ENCODE measurements around the gene KIT. TPM values are rescaled to one million over a fixed set of nuclear protein-coding genes. Genes with fewer than 3 reads are reported as not detected.

KIT gene
- polyA plus RNA-seq, 1 donor (not counting 4 experiments of a cell fraction or from before 2014, with no cell fraction given) = 0.01 TPM

- Histone ChIP-seq H3K79me2 (ENCODE audit: control insufficient read depth, insufficient read depth, low read length) (no peaks in the 10 kb centered on the region), H3K9me1 (ENCODE audit: control insufficient read depth, extremely low read depth, insufficient read depth, low read length) (no peaks in the 10 kb centered on the region), H3K4me2 (ENCODE audit: control insufficient read depth, extremely low read depth, insufficient read depth, low read depth, low read length) (no peak overlapping the region), H4K20me1 (ENCODE audit: control insufficient read depth, extremely low read depth, insufficient read depth, low read length) (no peaks in the 10 kb centered on the region), H3K9me3 (ENCODE audit: control insufficient read depth, low read depth, low read length) (no peaks in the 10 kb centered on the region), H3K9ac (ENCODE audit: control insufficient read depth, extremely low read depth, insufficient read depth, low read length) (no peak overlapping the region), H3K36me3 (ENCODE audit: control insufficient read depth in 2 of 2, extremely low read depth in 1 of 2, insufficient read depth in 2 of 2, low read length in 2 of 2) (no peaks in the 10 kb centered on the region), H3K4me3 (ENCODE audit: control insufficient read depth in 2 of 3, extremely low read depth in 1 of 3, insufficient read depth in 2 of 3, low read depth in 1 of 3, low read length in 3 of 3) (no peak overlapping the region), H2AFZ (ENCODE audit: control insufficient read depth, low read length) (no peak overlapping the region), H3K27me3 (ENCODE audit: control insufficient read depth, extremely low read depth, insufficient read depth, low read length) (no peaks in the 10 kb centered on the region), H3K4me1 (ENCODE audit: control insufficient read depth, extremely low read depth, insufficient read depth, low read length) (peaks cover 10% of the 10 kb centered on the region), H3K27ac (ENCODE audit: control insufficient read depth, insufficient read depth, low read length) (no peak overlapping the region)
- TF ChIP-seq EZH2 (IDR thresholded peaks at IDR 0.05; ENCODE audit: low read length) = no peak
- no peak for TF ChIP-seq CTCF (optimal IDR thresholded peaks at IDR 0.05 in 1 of 3, IDR thresholded peaks at IDR 0.05 in 1 of 3, conservative IDR thresholded peaks at IDR 0.05 in 1 of 3; ENCODE audit: extremely low read depth in 1 of 3, insufficient read depth in 2 of 3, low read length in 3 of 3)
- FAIRE-seq (no peak), DNase-seq (ENCODE audit: low read depth, low spot score) (no peak)
- dilution Hi-C loops (cut with MboI; ENCODE audit: extremely low pct_ligation_motif_present, low sequenced_read_pairs) = no loop called here
These were observed 88.5 kb downstream of the KIT start for GRCh38 chr4:54746218-54746617.

- H3K9me1 ChIP-seq (ENCODE audit: control insufficient read depth, extremely low read depth, insufficient read depth, low read length) = no peaks in the 10 kb centered on the region
- FAIRE-seq = no peak
- TF ChIP-seq EZH2 (IDR thresholded peaks at IDR 0.05; ENCODE audit: low read length) = no peak
- no peak for TF ChIP-seq CTCF (optimal IDR thresholded peaks at IDR 0.05 in 1 of 3, IDR thresholded peaks at IDR 0.05 in 1 of 3, conservative IDR thresholded peaks at IDR 0.05 in 1 of 3; ENCODE audit: extremely low read depth in 1 of 3, insufficient read depth in 2 of 3, low read length in 3 of 3)
- dilution Hi-C loops (cut with MboI; ENCODE audit: extremely low pct_ligation_motif_present, low sequenced_read_pairs) = no loop called here
- no peak overlapping the region for H3K4me2 ChIP-seq (ENCODE audit: control insufficient read depth, extremely low read depth, insufficient read depth, low read depth, low read length)
- H3K9me3 ChIP-seq (ENCODE audit: control insufficient read depth, low read depth, low read length) = no peaks in the 10 kb centered on the region
- no peak overlapping the region for H3K4me3 ChIP-seq (ENCODE audit: control insufficient read depth in 2 of 3, extremely low read depth in 1 of 3, insufficient read depth in 2 of 3, low read depth in 1 of 3, low read length in 3 of 3)
- H3K27me3 ChIP-seq (ENCODE audit: control insufficient read depth, extremely low read depth, insufficient read depth, low read length) = peaks cover 5% of the 10 kb centered on the region
- H3K79me2 ChIP-seq (ENCODE audit: control insufficient read depth, insufficient read depth, low read length) = no peaks in the 10 kb centered on the region
- no peak overlapping the region for H2AFZ ChIP-seq (ENCODE audit: control insufficient read depth, low read length)
- peaks cover 7% of the 10 kb centered on the region for H3K4me1 ChIP-seq (ENCODE audit: control insufficient read depth, extremely low read depth, insufficient read depth, low read length)
- no peak overlapping the region for H3K27ac ChIP-seq (ENCODE audit: control insufficient read depth, insufficient read depth, low read length)
- no peaks in the 10 kb centered on the region for H3K36me3 ChIP-seq (ENCODE audit: control insufficient read depth in 2 of 2, extremely low read depth in 1 of 2, insufficient read depth in 2 of 2, low read length in 2 of 2)
- H3K9ac ChIP-seq (ENCODE audit: control insufficient read depth, extremely low read depth, insufficient read depth, low read length) = no peak overlapping the region
- no peak for DNase-seq (ENCODE audit: low read depth, low spot score)
- no peaks in the 10 kb centered on the region for H4K20me1 ChIP-seq (ENCODE audit: control insufficient read depth, extremely low read depth, insufficient read depth, low read length)
These were observed 92.6 kb downstream of the KIT start for GRCh38 chr4:54750341-54750740.

Measured in keratinocyte (primary cell).